HepG2 (cell line): ENCODE data around the gene SH3D19.

Experiments
- JUN ChIP-seq: sonication (generic); formaldehyde crosslinking; IDR thresholded peaks from 2 replicates; pipeline ENCODE4 v1.4.0; 2020; ENCODE audit warnings: mild to moderate bottlenecking, missing genetic modification reagents
- RFX1 ChIP-seq: fragments of 450-650 bp; IDR thresholded peaks from 2 replicates; pipeline ENCODE4 v1.6.1; 2017

GRCh38 chr4:151091047-151091446 is 234.4 kb downstream of the SH3D19 start:
- no peak for TF ChIP-seq RFX1
- TF ChIP-seq JUN (CRISPR knock-in tag), result no peak
